ENCODE data around the gene ITM2B. TPM values are rescaled to one million over a fixed set of nuclear protein-coding genes. Genes with fewer than 3 reads are reported as not detected.

ITM2B gene
- total and polyA plus RNA-seq, 5 donors from 2014 or later: 324 to 1,148 (median 1,042) TPM

- peaks cover 51% of the 10 kb centered on the region for H3K36me3 ChIP-seq (ENCODE audit: control insufficient read depth, insufficient read depth, low read length)
- DNase-seq (no peak), ATAC-seq (ENCODE audit: low read depth in 2 of 2) (no peak)
- Mint-ChIP-seq H3K27ac (peak overlapping the region in 1 of 3 donors; percentile 13), H3K27me3 (no peaks in the 10 kb centered on the region), H3K4me3 (peak overlapping the region in 3 of 4 donors; percentile 29 to 61 (median 45)), H3K36me3 (peaks cover 33% of the 10 kb centered on the region), H3K9me3 (no peaks in the 10 kb centered on the region), H3K4me1 (peaks cover 42 to 76% (median 59%) of the 10 kb centered on the region in 4 donors)
- H3K27ac ChIP-seq (ENCODE audit: insufficient read depth, low read length, poor library complexity, severe bottlenecking): no peak overlapping the region
- no peaks in the 10 kb centered on the region for H3K27me3 ChIP-seq (ENCODE audit: control insufficient read depth, insufficient read depth, low read length)
- H3K9me3 ChIP-seq (ENCODE audit: control insufficient read depth in 2 of 2, low read length in 2 of 2): no peaks in the 10 kb centered on the region
- H3K4me1 ChIP-seq (ENCODE audit: control insufficient read depth, insufficient read depth, low read length, poor library complexity, severe bottlenecking): peaks cover 42% of the 10 kb centered on the region
- no peak overlapping the region for H3K4me3 ChIP-seq (ENCODE audit: low read depth, low read length)
Observed at GRCh38 chr13:48251611-48252081, 18.6 kb downstream of the ITM2B start.

DNA sequence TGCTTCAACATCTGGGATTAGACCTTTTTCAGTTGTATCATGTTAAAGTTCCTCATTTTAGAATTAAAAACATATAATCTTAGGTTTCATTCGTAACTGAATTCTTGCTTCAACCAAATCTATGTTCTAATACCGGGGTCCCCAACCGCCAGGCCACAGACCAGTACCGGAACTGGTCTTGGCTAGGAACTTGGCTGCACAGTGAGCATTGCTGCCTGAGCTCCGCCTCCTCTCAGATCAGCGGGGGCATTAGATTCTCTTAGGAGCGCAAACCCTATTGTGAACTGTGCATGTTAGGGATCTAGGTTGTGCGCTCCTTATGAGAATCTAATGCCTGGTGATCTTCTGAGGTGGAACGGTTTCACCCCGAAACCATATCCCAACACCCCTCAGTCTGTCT, 19.2 kb downstream of the ITM2B start:
- H3K4me1 Mint-ChIP-seq: peaks cover 44 to 74% (median 60%) of the 10 kb centered on the region in 4 donors

GRCh38 chr13:48253849-48254248, 20.8 kb downstream of the ITM2B start:
- Histone ChIP-seq H3K36me3 (ENCODE audit: control insufficient read depth, insufficient read depth, low read length) (peaks cover 69% of the 10 kb centered on the region), H3K4me1 (ENCODE audit: control insufficient read depth, insufficient read depth, low read length, poor library complexity, severe bottlenecking) (peaks cover 28% of the 10 kb centered on the region), H3K9me3 (ENCODE audit: control insufficient read depth in 2 of 2, low read length in 2 of 2) (no peaks in the 10 kb centered on the region), H3K27ac (ENCODE audit: insufficient read depth, low read length, poor library complexity, severe bottlenecking) (no peak overlapping the region), H3K27me3 (ENCODE audit: control insufficient read depth, insufficient read depth, low read length) (no peaks in the 10 kb centered on the region), H3K4me3 (ENCODE audit: low read depth, low read length) (no peak overlapping the region)
- DNase-seq: no peak
- Mint-ChIP-seq H3K4me1 (peaks cover 47 to 72% (median 55%) of the 10 kb centered on the region in 4 donors), H3K27me3 (no peaks in the 10 kb centered on the region), H3K9me3 (no peaks in the 10 kb centered on the region), H3K27ac (peak overlapping the region in 2 of 3 donors; percentile 6 to 12), H3K36me3 (peaks cover 46% of the 10 kb centered on the region), H3K4me3 (peak overlapping the region in 1 of 4 donors; percentile 17)
- no peak for ATAC-seq (ENCODE audit: low read depth in 2 of 2)

More for the DNA sequence above, 19.2 kb downstream of the ITM2B start:
- H3K36me3 ChIP-seq (ENCODE audit: control insufficient read depth, insufficient read depth, low read length): peaks cover 57% of the 10 kb centered on the region
- DNase-seq (no peak), ATAC-seq (ENCODE audit: low read depth in 2 of 2) (peak in 1 of 2 donors; percentile 31)
- H3K27ac Mint-ChIP-seq: no peak overlapping the region
- H3K27ac ChIP-seq (ENCODE audit: insufficient read depth, low read length, poor library complexity, severe bottlenecking): peak overlapping the region; percentile 8
- H3K36me3 Mint-ChIP-seq: peaks cover 36% of the 10 kb centered on the region
- H3K4me3 ChIP-seq (ENCODE audit: low read depth, low read length): no peak overlapping the region
- H3K9me3 ChIP-seq (ENCODE audit: control insufficient read depth in 2 of 2, low read length in 2 of 2): no peaks in the 10 kb centered on the region
- H3K27me3 ChIP-seq (ENCODE audit: control insufficient read depth, insufficient read depth, low read length): no peaks in the 10 kb centered on the region
- peaks cover 40% of the 10 kb centered on the region for H3K4me1 ChIP-seq (ENCODE audit: control insufficient read depth, insufficient read depth, low read length, poor library complexity, severe bottlenecking)
- H3K9me3 Mint-ChIP-seq: no peaks in the 10 kb centered on the region
- no peaks in the 10 kb centered on the region for H3K27me3 Mint-ChIP-seq
- peak overlapping the region in 2 of 4 donors; percentile 45 to 61 for H3K4me3 Mint-ChIP-seq

- H3K36me3 Mint-ChIP-seq: peaks cover 54% of the 10 kb centered on the region
- H3K36me3 ChIP-seq (ENCODE audit: control insufficient read depth, insufficient read depth, low read length): peaks cover 78% of the 10 kb centered on the region
- no peak for ATAC-seq (ENCODE audit: low read depth in 2 of 2)
Observed at GRCh38 chr13:48255090-48255489, 22.1 kb downstream of the ITM2B start.

DNA sequence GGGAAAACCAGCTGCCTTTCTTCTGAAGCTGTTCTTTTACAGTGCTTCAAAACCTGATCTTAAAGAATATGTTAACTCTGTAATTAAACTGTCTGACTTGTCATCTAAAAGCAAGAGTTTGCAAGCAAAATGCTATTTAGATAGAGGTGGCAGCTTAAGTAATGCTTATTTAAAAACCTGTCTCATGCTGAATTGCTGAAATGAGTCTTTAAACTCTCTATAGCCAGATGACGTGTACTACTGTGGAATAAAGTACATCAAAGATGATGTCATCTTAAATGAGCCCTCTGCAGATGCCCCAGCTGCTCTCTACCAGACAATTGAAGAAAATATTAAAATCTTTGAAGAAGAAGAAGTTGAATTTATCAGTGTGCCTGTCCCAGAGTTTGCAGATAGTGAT, 22.9 kb downstream of the ITM2B start:
- H3K4me3 Mint-ChIP-seq: no peak overlapping the region
- ATAC-seq (ENCODE audit: low read depth in 2 of 2) (no peak), DNase-seq (no peak)
- peaks cover 59% of the 10 kb centered on the region for H3K36me3 Mint-ChIP-seq
- no peaks in the 10 kb centered on the region for H3K9me3 Mint-ChIP-seq
- H3K4me1 ChIP-seq (ENCODE audit: control insufficient read depth, insufficient read depth, low read length, poor library complexity, severe bottlenecking): peaks cover 16% of the 10 kb centered on the region
- peaks cover 52 to 69% (median 55%) of the 10 kb centered on the region in 4 donors for H3K4me1 Mint-ChIP-seq
- no peaks in the 10 kb centered on the region for H3K9me3 ChIP-seq (ENCODE audit: control insufficient read depth in 2 of 2, low read length in 2 of 2)
- no peak overlapping the region for H3K27ac ChIP-seq (ENCODE audit: insufficient read depth, low read length, poor library complexity, severe bottlenecking)
- H3K27me3 ChIP-seq (ENCODE audit: control insufficient read depth, insufficient read depth, low read length): no peaks in the 10 kb centered on the region
- peak overlapping the region in 1 of 3 donors; percentile 49 for H3K27ac Mint-ChIP-seq
- peaks cover 86% of the 10 kb centered on the region for H3K36me3 ChIP-seq (ENCODE audit: control insufficient read depth, insufficient read depth, low read length)
- no peaks in the 10 kb centered on the region for H3K27me3 Mint-ChIP-seq
- no peak overlapping the region for H3K4me3 ChIP-seq (ENCODE audit: low read depth, low read length)

More at GRCh38 chr13:48255090-48255489, 22.1 kb downstream of the ITM2B start:
- H3K27ac Mint-ChIP-seq: peak overlapping the region in 2 of 3 donors; percentile 20 to 26
- peaks cover 54 to 73% (median 55%) of the 10 kb centered on the region in 4 donors for H3K4me1 Mint-ChIP-seq
- Histone ChIP-seq H3K27me3 (ENCODE audit: control insufficient read depth, insufficient read depth, low read length) (no peaks in the 10 kb centered on the region), H3K27ac (ENCODE audit: insufficient read depth, low read length, poor library complexity, severe bottlenecking) (no peak overlapping the region), H3K4me3 (ENCODE audit: low read depth, low read length) (no peak overlapping the region), H3K4me1 (ENCODE audit: control insufficient read depth, insufficient read depth, low read length, poor library complexity, severe bottlenecking) (peaks cover 19% of the 10 kb centered on the region), H3K9me3 (ENCODE audit: control insufficient read depth in 2 of 2, low read length in 2 of 2) (no peaks in the 10 kb centered on the region)
- no peak overlapping the region for H3K4me3 Mint-ChIP-seq
- no peaks in the 10 kb centered on the region for H3K27me3 Mint-ChIP-seq
- DNase-seq: no peak
- H3K9me3 Mint-ChIP-seq: no peaks in the 10 kb centered on the region

GRCh38 chr13:48258002-48258401, 25.0 kb downstream of the ITM2B start:
- peaks cover 5% of the 10 kb centered on the region for H3K4me1 ChIP-seq (ENCODE audit: control insufficient read depth, insufficient read depth, low read length, poor library complexity, severe bottlenecking)
- Mint-ChIP-seq H3K9me3 (no peaks in the 10 kb centered on the region), H3K4me3 (no peak overlapping the region), H3K4me1 (peaks cover 40 to 63% (median 49%) of the 10 kb centered on the region in 4 donors), H3K27ac (no peak overlapping the region), H3K27me3 (no peaks in the 10 kb centered on the region), H3K36me3 (peaks cover 73% of the 10 kb centered on the region)
- ATAC-seq (ENCODE audit: low read depth in 2 of 2): no peak
- DNase-seq: no peak
- H3K36me3 ChIP-seq (ENCODE audit: control insufficient read depth, insufficient read depth, low read length): peaks cover 96% of the 10 kb centered on the region
- H3K9me3 ChIP-seq (ENCODE audit: control insufficient read depth in 2 of 2, low read length in 2 of 2): no peaks in the 10 kb centered on the region
- H3K4me3 ChIP-seq (ENCODE audit: low read depth, low read length): no peak overlapping the region
- H3K27ac ChIP-seq (ENCODE audit: insufficient read depth, low read length, poor library complexity, severe bottlenecking): peak overlapping the region; percentile 15
- no peaks in the 10 kb centered on the region for H3K27me3 ChIP-seq (ENCODE audit: control insufficient read depth, insufficient read depth, low read length)

GRCh38 chr13:48258430-48258829, 25.4 kb downstream of the ITM2B start:
- H3K27me3 Mint-ChIP-seq: no peaks in the 10 kb centered on the region
- H3K4me1 Mint-ChIP-seq: peaks cover 44 to 64% (median 51%) of the 10 kb centered on the region in 4 donors
- Histone ChIP-seq H3K4me3 (ENCODE audit: low read depth, low read length) (no peak overlapping the region), H3K4me1 (ENCODE audit: control insufficient read depth, insufficient read depth, low read length, poor library complexity, severe bottlenecking) (peaks cover 5% of the 10 kb centered on the region), H3K9me3 (ENCODE audit: control insufficient read depth in 2 of 2, low read length in 2 of 2) (no peaks in the 10 kb centered on the region), H3K27ac (ENCODE audit: insufficient read depth, low read length, poor library complexity, severe bottlenecking) (peak overlapping the region; percentile 15), H3K27me3 (ENCODE audit: control insufficient read depth, insufficient read depth, low read length) (no peaks in the 10 kb centered on the region), H3K36me3 (ENCODE audit: control insufficient read depth, insufficient read depth, low read length) (peaks cover 98% of the 10 kb centered on the region)
- DNase-seq: no peak
- ATAC-seq (ENCODE audit: low read depth in 2 of 2): no peak
- H3K4me3 Mint-ChIP-seq: no peak overlapping the region
- H3K9me3 Mint-ChIP-seq: no peaks in the 10 kb centered on the region
- no peak overlapping the region for H3K27ac Mint-ChIP-seq
- peaks cover 77% of the 10 kb centered on the region for H3K36me3 Mint-ChIP-seq

- Mint-ChIP-seq H3K36me3 (peaks cover 77% of the 10 kb centered on the region), H3K9me3 (no peaks in the 10 kb centered on the region), H3K4me3 (no peak overlapping the region), H3K27me3 (no peaks in the 10 kb centered on the region), H3K4me1 (peaks cover 49 to 73% (median 54%) of the 10 kb centered on the region in 4 donors), H3K27ac (no peak overlapping the region)
- Histone ChIP-seq H3K4me3 (ENCODE audit: low read depth, low read length) (no peak overlapping the region), H3K4me1 (ENCODE audit: control insufficient read depth, insufficient read depth, low read length, poor library complexity, severe bottlenecking) (peaks cover 3% of the 10 kb centered on the region), H3K27ac (ENCODE audit: insufficient read depth, low read length, poor library complexity, severe bottlenecking) (no peak overlapping the region), H3K27me3 (ENCODE audit: control insufficient read depth, insufficient read depth, low read length) (no peaks in the 10 kb centered on the region), H3K36me3 (ENCODE audit: control insufficient read depth, insufficient read depth, low read length) (peaks cover 85% of the 10 kb centered on the region), H3K9me3 (ENCODE audit: control insufficient read depth in 2 of 2, low read length in 2 of 2) (no peaks in the 10 kb centered on the region)
- no peak for DNase-seq
- ATAC-seq (ENCODE audit: low read depth in 2 of 2): no peak
Observed at GRCh38 chr13:48260970-48261369, 28.0 kb downstream of the ITM2B start.
